GM12874 (cell line): ENCODE results near the gene SAMD9L.

Source experiments
- CTCF ChIP-seq: IDR thresholded peaks from 2 replicates; pipeline ENCODE4 v1.5.1; 2011; ENCODE audit warnings: low read depth, mild to moderate bottlenecking, control low read depth, low read length, moderate library complexity; ENCODE audit not compliant: insufficient read depth

Gene SAMD9L

GRCh38 chr7:93176992-93177580 lies 28.9 kb upstream of the SAMD9L start:
- no peak for TF ChIP-seq CTCF

- TF ChIP-seq CTCF, result no peak
These were observed 27.0 kb upstream of the SAMD9L start for GRCh38 chr7:93175219-93175618.

GRCh38 chr7:93172683-93173082 lies 24.5 kb upstream of the SAMD9L start:
- no peak for TF ChIP-seq CTCF

GRCh38 chr7:93171606-93172226 lies 23.5 kb upstream of the SAMD9L start:
- no peak for TF ChIP-seq CTCF

- TF ChIP-seq CTCF, result no peak
These were observed 17.3 kb upstream of the SAMD9L start for GRCh38 chr7:93165447-93165846.

- no peak for TF ChIP-seq CTCF
These were observed 16.6 kb upstream of the SAMD9L start for GRCh38 chr7:93164766-93165165.

GRCh38 chr7:93161181-93161762 lies 13.1 kb upstream of the SAMD9L start:
- TF ChIP-seq CTCF, result no peak
